HG03095 (cell line): ENCODE data around the gene DSCAM.

Experiments used
- ATAC-seq: cut with Tn5 transposase; IDR thresholded peaks from one replicate; pipeline ENCODE4 v1.9.1; 2021; ENCODE audit warnings: moderate library complexity; ENCODE audit not compliant: unreplicated experiment

DSCAM gene

GRCh38 chr21:40153351-40153750 is 693.6 kb downstream of the DSCAM start:
- ATAC-seq: no peak

- no peak for ATAC-seq
Observed at GRCh38 chr21:40152476-40152875, 694.5 kb downstream of the DSCAM start.

GRCh38 chr21:40151611-40152010 is 695.3 kb downstream of the DSCAM start:
- no peak for ATAC-seq

- ATAC-seq: no peak
Observed at GRCh38 chr21:40146216-40146837, 700.6 kb downstream of the DSCAM start.

- no peak for ATAC-seq
Observed at GRCh38 chr21:40143822-40144525, 703.0 kb downstream of the DSCAM start.

- no peak for ATAC-seq
Observed at GRCh38 chr21:40141621-40142020, 705.3 kb downstream of the DSCAM start.

- no peak for ATAC-seq
Observed at GRCh38 chr21:40140675-40141074, 706.3 kb downstream of the DSCAM start.

GRCh38 chr21:40139636-40140035 is 707.3 kb downstream of the DSCAM start:
- ATAC-seq: no peak

GRCh38 chr21:40136571-40136970 is 710.4 kb downstream of the DSCAM start:
- no peak for ATAC-seq

GRCh38 chr21:40134731-40135492 is 712.0 kb downstream of the DSCAM start:
- ATAC-seq: no peak

GRCh38 chr21:40130476-40130875 is 716.5 kb downstream of the DSCAM start:
- no peak for ATAC-seq

GRCh38 chr21:40129809-40130208 is 717.1 kb downstream of the DSCAM start:
- no peak for ATAC-seq

- no peak for ATAC-seq
Observed at GRCh38 chr21:40128891-40129290, 718.1 kb downstream of the DSCAM start.

- ATAC-seq: no peak
Observed at GRCh38 chr21:40120940-40121575, 725.9 kb downstream of the DSCAM start.

GRCh38 chr21:40118527-40118926 is 728.4 kb downstream of the DSCAM start:
- no peak for ATAC-seq

- no peak for ATAC-seq
Observed at GRCh38 chr21:40117236-40117635, 729.7 kb downstream of the DSCAM start.

GRCh38 chr21:40115775-40116174 is 731.2 kb downstream of the DSCAM start:
- ATAC-seq: no peak

GRCh38 chr21:40102682-40103081 is 744.3 kb downstream of the DSCAM start:
- ATAC-seq: no peak

- no peak for ATAC-seq
Observed at GRCh38 chr21:40099809-40100208, 747.1 kb downstream of the DSCAM start.

GRCh38 chr21:40095477-40095876 is 751.5 kb downstream of the DSCAM start:
- ATAC-seq: no peak

- no peak for ATAC-seq
Observed at GRCh38 chr21:40080385-40080784, 766.6 kb downstream of the DSCAM start.

GRCh38 chr21:40074710-40075109 is 772.2 kb downstream of the DSCAM start:
- ATAC-seq: no peak
